Measurements from ENCODE around the gene LAMC3.

Gene LAMC3

GRCh38 chr9:131076347-131077195, 67.6 kb downstream of the LAMC3 start:
- no peak for DNase-seq (ENCODE audit: low read depth)

- DNase-seq (ENCODE audit: low read depth), result no peak
These were observed 69.7 kb downstream of the LAMC3 start for GRCh38 chr9:131078427-131079366.

GRCh38 chr9:131080589-131080988, 71.6 kb downstream of the LAMC3 start:
- no peak for DNase-seq (ENCODE audit: low read depth)

- no peak for DNase-seq (ENCODE audit: low read depth)
These were observed 72.9 kb downstream of the LAMC3 start for GRCh38 chr9:131081868-131082267.

GRCh38 chr9:131082774-131083512, 74.0 kb downstream of the LAMC3 start:
- no peak for DNase-seq (ENCODE audit: low read depth)

GRCh38 chr9:131084661-131085369, 75.8 kb downstream of the LAMC3 start:
- no peak for DNase-seq (ENCODE audit: low read depth)

- DNase-seq (ENCODE audit: low read depth), result no peak
These were observed 76.6 kb downstream of the LAMC3 start for GRCh38 chr9:131085370-131086122.

- no peak for DNase-seq (ENCODE audit: low read depth)
These were observed 78.5 kb downstream of the LAMC3 start for GRCh38 chr9:131087354-131087893.

GRCh38 chr9:131090025-131090787, 81.2 kb downstream of the LAMC3 start:
- DNase-seq (ENCODE audit: low read depth), result no peak

- no peak for DNase-seq (ENCODE audit: low read depth)
These were observed 82.5 kb downstream of the LAMC3 start for GRCh38 chr9:131091352-131091992.

- no peak for DNase-seq (ENCODE audit: low read depth)
These were observed 83.1 kb downstream of the LAMC3 start for GRCh38 chr9:131092030-131092429.

- no peak for DNase-seq (ENCODE audit: low read depth)
These were observed 83.8 kb downstream of the LAMC3 start for GRCh38 chr9:131092548-131093440.

GRCh38 chr9:131094015-131094414, 85.0 kb downstream of the LAMC3 start:
- no peak for DNase-seq (ENCODE audit: low read depth)

GRCh38 chr9:131094622-131095021, 85.6 kb downstream of the LAMC3 start:
- peak; percentile 8 for DNase-seq (ENCODE audit: low read depth)

GRCh38 chr9:131095666-131096268, 86.8 kb downstream of the LAMC3 start:
- DNase-seq (ENCODE audit: low read depth), result no peak

GRCh38 chr9:131096269-131097125, 87.5 kb downstream of the LAMC3 start, which contains the start of gene AIF1L:
Gene AIF1L (plus strand): TSS chr9:131096531. CDS start chr9:131096630, 99 bp downstream.
- DNase-seq (ENCODE audit: low read depth), result peak; percentile 11

Data from iris pigment epithelial cell (primary cell).